ENCODE data around the gene ZHX3.
"Not testable (repeated sequence)": the region's sequence is repeated elsewhere in the genome, so short reads cannot be mapped to it uniquely, and the experiment has no call there.

ZHX3 gene

GRCh38 chr20:41331731-41332130 is 14.2 kb upstream of the ZHX3 start:
- DNase-seq (ENCODE audit: low read depth in 3 of 3), result no peak

- no peak for DNase-seq (ENCODE audit: low read depth in 3 of 3)
Observed at GRCh38 chr20:41330941-41331340, 13.4 kb upstream of the ZHX3 start.

GRCh38 chr20:41330343-41330720 is 12.8 kb upstream of the ZHX3 start:
- no peak for DNase-seq (ENCODE audit: low read depth in 3 of 3)

GRCh38 chr20:41329435-41330342 is 12.2 kb upstream of the ZHX3 start:
- DNase-seq (ENCODE audit: low read depth in 3 of 3), result peak; percentile 26 to 53 (median 48)

GRCh38 chr20:41327178-41327577 is 9.6 kb upstream of the ZHX3 start:
- DNase-seq (ENCODE audit: low read depth in 3 of 3), result no peak

GRCh38 chr20:41320976-41321375 is 3.4 kb upstream of the ZHX3 start:
- DNase-seq (ENCODE audit: low read depth in 3 of 3), result no peak

GRCh38 chr20:41320441-41320840 is 2.9 kb upstream of the ZHX3 start:
- DNase-seq (ENCODE audit: low read depth in 3 of 3), result no peak

- no peak for DNase-seq (ENCODE audit: low read depth in 3 of 3)
Observed at GRCh38 chr20:41318271-41318649, 729 bp upstream of the ZHX3 start.

- peak; percentile 46 to 77 (median 60) for DNase-seq (ENCODE audit: low read depth in 3 of 3)
Observed at GRCh38 chr20:41316602-41317545, 657 bp downstream of the ZHX3 start.

- no peak for DNase-seq (ENCODE audit: low read depth in 3 of 3)
Observed at GRCh38 chr20:41316051-41316450, 1.5 kb downstream of the ZHX3 start.

- DNase-seq (ENCODE audit: low read depth in 3 of 3), result no peak
Observed at GRCh38 chr20:41314386-41314785, 3.1 kb downstream of the ZHX3 start.

GRCh38 chr20:41312009-41312408 is 5.5 kb downstream of the ZHX3 start:
- not testable (repeated sequence) for DNase-seq (ENCODE audit: low read depth in 3 of 3)

- DNase-seq (ENCODE audit: low read depth in 3 of 3), result no peak
Observed at GRCh38 chr20:41309817-41310216, 7.7 kb downstream of the ZHX3 start.

GRCh38 chr20:41308726-41309413 is 8.7 kb downstream of the ZHX3 start:
- no peak for DNase-seq (ENCODE audit: low read depth in 3 of 3)

- DNase-seq (ENCODE audit: low read depth in 3 of 3), result no peak
Observed at GRCh38 chr20:41308290-41308711, 9.2 kb downstream of the ZHX3 start.

GRCh38 chr20:41307021-41307420 is 10.5 kb downstream of the ZHX3 start:
- no peak for DNase-seq (ENCODE audit: low read depth in 3 of 3)

GRCh38 chr20:41306061-41306727 is 11.3 kb downstream of the ZHX3 start:
- no peak for DNase-seq (ENCODE audit: low read depth in 3 of 3)

- no peak for DNase-seq (ENCODE audit: low read depth in 3 of 3)
Observed at GRCh38 chr20:41304424-41305079, 13.0 kb downstream of the ZHX3 start.

- DNase-seq (ENCODE audit: low read depth in 3 of 3), result no peak
Observed at GRCh38 chr20:41304002-41304401, 13.5 kb downstream of the ZHX3 start.

- no peak for DNase-seq (ENCODE audit: low read depth in 3 of 3)
Observed at GRCh38 chr20:41300886-41301285, 16.6 kb downstream of the ZHX3 start.

- no peak for DNase-seq (ENCODE audit: low read depth in 3 of 3)
Observed at GRCh38 chr20:41300383-41300782, 17.1 kb downstream of the ZHX3 start.

All from stimulated activated CD4-positive, alpha-beta T cell treated with anti-CD3 and anti-CD28 coated beads, TNF-alpha, amount 100 ng/mL, for 48 hours (primary cell).